SK-N-SH (cell line): Measurements from ENCODE around the gene TMCO2.

Experiments
- CHD2 ChIP-seq: fragments of 150-350 bp; IDR thresholded peaks from 2 replicates; pipeline ENCODE4 v1.6.1; 2018; ENCODE audit warnings: low read length; ENCODE audit not compliant: partially characterized antibody
- CTCF ChIP-seq: fragments of 200-600 bp; sonication (generic); IDR thresholded peaks from 2 replicates; pipeline ENCODE4 v1.6.1; 2017; ENCODE audit warnings: antibody characterized with exemption, mild to moderate bottlenecking, moderate library complexity
- MAX ChIP-seq: IDR thresholded peaks from 2 replicates; pipeline ENCODE4 v1.4.0; 2012; ENCODE audit warnings: low read depth
- RAD21 ChIP-seq: IDR thresholded peaks from 2 replicates; pipeline ENCODE4 v1.6.1; 2012; ENCODE audit warnings: mild to moderate bottlenecking, low read length

- TF ChIP-seq MAX (no peak), CHD2 (no peak), RAD21 (no peak), CTCF (no peak)
Observed at GRCh38 chr1:40218333-40218732, 29.4 kb upstream of the TMCO2 start.
